ENCODE measurements around the gene GNB4. TPM values are rescaled to one million over a fixed set of nuclear protein-coding genes. Genes with fewer than 3 reads are reported as not detected.
A peak's percentile ranks its signal among the peaks of the same experiment; 100 is the strongest.

GNB4 gene
- total and polyA plus RNA-seq, 12 donors = 2.6 to 21.8 (median 13.3) TPM

DNA sequence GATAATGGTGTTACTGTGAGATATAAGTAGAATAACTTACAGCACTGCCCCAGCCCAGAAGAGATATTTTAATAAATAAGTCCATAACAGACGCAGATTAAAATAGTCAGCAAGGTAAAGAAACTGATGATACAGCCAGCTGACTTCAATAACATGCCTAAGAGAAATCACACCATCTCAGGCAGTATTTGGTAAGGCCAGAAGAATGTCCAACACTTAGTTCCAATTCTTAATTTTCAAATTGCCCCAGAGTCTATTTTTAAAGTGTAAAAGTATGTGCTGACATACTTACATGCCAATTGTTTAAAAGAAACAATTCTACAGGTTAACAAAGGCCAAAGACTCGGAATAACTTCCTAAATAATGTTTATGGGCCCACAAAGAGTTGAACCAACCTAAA is 1.6 kb downstream of the GNB4 start:
- Histone ChIP-seq H3K9me3 (replicated peaks in 1 of 3) (no peaks in the 10 kb centered on the region), H3K4me1 (replicated peaks in 1 of 2) (peaks cover 0 to 12% of the 10 kb centered on the region in 2 donors), H3K27ac (peak overlapping the region in 2 of 5 donors; percentile 35 to 86), H3K36me3 (replicated peaks in 1 of 2) (no peaks in the 10 kb centered on the region), H3K4me3 (peak overlapping the region in 1 of 4 donors; percentile 86), H3K27me3 (no peaks in the 10 kb centered on the region)
- TF ChIP-seq, protein P1, sequence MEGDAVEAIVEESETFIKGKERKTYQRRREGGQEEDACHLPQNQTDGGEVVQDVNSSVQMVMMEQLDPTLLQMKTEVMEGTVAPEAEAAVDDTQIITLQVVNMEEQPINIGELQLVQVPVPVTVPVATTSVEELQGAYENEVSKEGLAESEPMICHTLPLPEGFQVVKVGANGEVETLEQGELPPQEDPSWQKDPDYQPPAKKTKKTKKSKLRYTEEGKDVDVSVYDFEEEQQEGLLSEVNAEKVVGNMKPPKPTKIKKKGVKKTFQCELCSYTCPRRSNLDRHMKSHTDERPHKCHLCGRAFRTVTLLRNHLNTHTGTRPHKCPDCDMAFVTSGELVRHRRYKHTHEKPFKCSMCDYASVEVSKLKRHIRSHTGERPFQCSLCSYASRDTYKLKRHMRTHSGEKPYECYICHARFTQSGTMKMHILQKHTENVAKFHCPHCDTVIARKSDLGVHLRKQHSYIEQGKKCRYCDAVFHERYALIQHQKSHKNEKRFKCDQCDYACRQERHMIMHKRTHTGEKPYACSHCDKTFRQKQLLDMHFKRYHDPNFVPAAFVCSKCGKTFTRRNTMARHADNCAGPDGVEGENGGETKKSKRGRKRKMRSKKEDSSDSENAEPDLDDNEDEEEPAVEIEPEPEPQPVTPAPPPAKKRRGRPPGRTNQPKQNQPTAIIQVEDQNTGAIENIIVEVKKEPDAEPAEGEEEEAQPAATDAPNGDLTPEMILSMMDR (IDR thresholded peaks at IDR 0.05) = no peak
- no peak for TF ChIP-seq POLR2A (IDR thresholded peaks at IDR 0.05)
- 58 to 67% (median 63%) methylated on average over 2 of the region's 2 CpGs for WGBS, 4 donors
- no peak for DNase-seq
- intact Hi-C loops (cut with DNase I) = no loop called here

- H3K27ac ChIP-seq = no peak overlapping the region
- no peaks in the 10 kb centered on the region for H3K36me3 ChIP-seq (replicated peaks in 1 of 2)
- WGBS, 4 donors = 82 to 89% (median 84%) methylated on average over 6 of the region's 6 CpGs
- no peaks in the 10 kb centered on the region for H3K27me3 ChIP-seq
- peaks cover 0 to 6% of the 10 kb centered on the region in 2 donors for H3K4me1 ChIP-seq (replicated peaks in 1 of 2)
- intact Hi-C loops (cut with DNase I) = no loop called here
- H3K4me3 ChIP-seq = no peak overlapping the region
- no peak for DNase-seq
- H3K9me3 ChIP-seq (replicated peaks in 1 of 3) = no peaks in the 10 kb centered on the region
- TF ChIP-seq, protein P1 (IDR thresholded peaks at IDR 0.05) = no peak
- no peak for TF ChIP-seq POLR2A (IDR thresholded peaks at IDR 0.05)
These were observed 4.0 kb downstream of the GNB4 start for GRCh38 chr3:179447251-179447650.

GRCh38 chr3:179446501-179446900 is 4.8 kb downstream of the GNB4 start:
- 61 to 65% (median 63%) methylated on average over 7 of the region's 7 CpGs for WGBS, 4 donors

DNA sequence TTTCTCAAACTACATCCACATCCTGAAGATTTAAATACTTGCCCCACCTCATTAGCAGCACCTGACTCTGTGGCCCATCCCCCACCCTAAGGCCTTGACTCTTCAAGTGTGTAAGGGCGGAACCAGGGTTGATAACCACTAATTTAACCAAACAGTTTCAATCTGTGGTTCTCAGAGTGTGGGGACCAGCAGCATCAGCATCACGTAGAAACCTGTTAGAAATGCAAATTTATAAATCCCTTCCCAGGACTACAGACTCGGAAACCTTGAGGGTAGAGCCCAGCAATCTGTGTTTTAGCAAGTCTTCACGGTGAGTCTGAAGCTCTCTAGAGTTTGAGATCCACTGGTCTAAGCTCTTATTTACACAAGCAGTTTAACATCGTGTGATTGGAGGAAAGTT is 12.4 kb downstream of the GNB4 start:
- Histone ChIP-seq H3K36me3 (replicated peaks in 1 of 2) (no peaks in the 10 kb centered on the region), H3K27ac (no peak overlapping the region), H3K4me1 (replicated peaks in 1 of 2) (no peaks in the 10 kb centered on the region), H3K9me3 (replicated peaks in 1 of 3) (no peaks in the 10 kb centered on the region), H3K27me3 (no peaks in the 10 kb centered on the region), H3K4me3 (no peak overlapping the region)
- DNase-seq = no peak
- intact Hi-C loops (cut with DNase I) = no loop called here
- WGBS, 4 donors = 65 to 76% (median 66%) methylated on average over 5 of the region's 5 CpGs
- TF ChIP-seq, protein P1 (IDR thresholded peaks at IDR 0.05) = no peak
- TF ChIP-seq POLR2A (IDR thresholded peaks at IDR 0.05) = no peak

More at GRCh38 chr3:179446501-179446900, 4.8 kb downstream of the GNB4 start:
- Histone ChIP-seq H3K27ac (no peak overlapping the region), H3K4me3 (no peak overlapping the region), H3K9me3 (replicated peaks in 1 of 3) (no peaks in the 10 kb centered on the region), H3K36me3 (replicated peaks in 1 of 2) (no peaks in the 10 kb centered on the region), H3K27me3 (no peaks in the 10 kb centered on the region), H3K4me1 (replicated peaks in 1 of 2) (no peaks in the 10 kb centered on the region)
- intact Hi-C loops (cut with DNase I) = no loop called here
- TF ChIP-seq POLR2A (IDR thresholded peaks at IDR 0.05) = no peak
- TF ChIP-seq, protein P1 (IDR thresholded peaks at IDR 0.05) = peak in 4 of 6 experiments; percentile 8 to 40 (median 21)
- DNase-seq = no peak
